Measurements from ENCODE around the gene FAM50A.

GRCh38 chrX:154481911-154482601 lies 38.1 kb downstream of the FAM50A start:
- TF ChIP-seq POLR2A (IDR thresholded peaks at IDR 0.05) = no peak
- TF ChIP-seq, protein P1, sequence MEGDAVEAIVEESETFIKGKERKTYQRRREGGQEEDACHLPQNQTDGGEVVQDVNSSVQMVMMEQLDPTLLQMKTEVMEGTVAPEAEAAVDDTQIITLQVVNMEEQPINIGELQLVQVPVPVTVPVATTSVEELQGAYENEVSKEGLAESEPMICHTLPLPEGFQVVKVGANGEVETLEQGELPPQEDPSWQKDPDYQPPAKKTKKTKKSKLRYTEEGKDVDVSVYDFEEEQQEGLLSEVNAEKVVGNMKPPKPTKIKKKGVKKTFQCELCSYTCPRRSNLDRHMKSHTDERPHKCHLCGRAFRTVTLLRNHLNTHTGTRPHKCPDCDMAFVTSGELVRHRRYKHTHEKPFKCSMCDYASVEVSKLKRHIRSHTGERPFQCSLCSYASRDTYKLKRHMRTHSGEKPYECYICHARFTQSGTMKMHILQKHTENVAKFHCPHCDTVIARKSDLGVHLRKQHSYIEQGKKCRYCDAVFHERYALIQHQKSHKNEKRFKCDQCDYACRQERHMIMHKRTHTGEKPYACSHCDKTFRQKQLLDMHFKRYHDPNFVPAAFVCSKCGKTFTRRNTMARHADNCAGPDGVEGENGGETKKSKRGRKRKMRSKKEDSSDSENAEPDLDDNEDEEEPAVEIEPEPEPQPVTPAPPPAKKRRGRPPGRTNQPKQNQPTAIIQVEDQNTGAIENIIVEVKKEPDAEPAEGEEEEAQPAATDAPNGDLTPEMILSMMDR (IDR thresholded peaks at IDR 0.05) = no peak
